Ectodermal cell (in vitro differentiated cells): Measurements from ENCODE around the gene GDPD3.

ENCODE experiments used
- H3K27ac ChIP-seq: 2 replicates; pipeline ENCODE4 v1.7.0; 2013; ENCODE audit warnings: mild to moderate bottlenecking, low read depth, low read length; ENCODE audit not compliant: insufficient read depth, poor library complexity, severe bottlenecking
- H3K27me3 ChIP-seq: 2 replicates; pipeline ENCODE4 v1.7.0; 2013; ENCODE audit warnings: mild to moderate bottlenecking, low read length; ENCODE audit not compliant: insufficient read depth, control insufficient read depth, poor library complexity, severe bottlenecking
- H3K36me3 ChIP-seq: one replicate; pipeline ENCODE4 v1.7.0; 2013; ENCODE audit warnings: low read length; ENCODE audit not compliant: control insufficient read depth, insufficient read depth
- H3K4me1 ChIP-seq: one replicate; pipeline ENCODE4 v1.7.0; 2013; ENCODE audit warnings: low read length; ENCODE audit not compliant: control insufficient read depth, insufficient read depth
- H3K4me3 ChIP-seq: 2 replicates; pipeline ENCODE4 v1.7.0; 2013; ENCODE audit warnings: low read depth, low read length, control low read depth; ENCODE audit not compliant: insufficient read depth
- H3K9me3 ChIP-seq: 2 replicates; pipeline ENCODE4 v1.7.0; 2013; ENCODE audit warnings: mild to moderate bottlenecking, low read length, moderate library complexity; ENCODE audit not compliant: control insufficient read depth
- WGBS, 2 experiments: methylation state at CpG; one replicate each; pipeline ENCODE4 v1.1.7; 2013; ENCODE audit warnings: missing lambda C conversion rate in 2 of 2; 5-methylcytosine and 5-hydroxymethylcytosine counted together

Gene GDPD3

DNA sequence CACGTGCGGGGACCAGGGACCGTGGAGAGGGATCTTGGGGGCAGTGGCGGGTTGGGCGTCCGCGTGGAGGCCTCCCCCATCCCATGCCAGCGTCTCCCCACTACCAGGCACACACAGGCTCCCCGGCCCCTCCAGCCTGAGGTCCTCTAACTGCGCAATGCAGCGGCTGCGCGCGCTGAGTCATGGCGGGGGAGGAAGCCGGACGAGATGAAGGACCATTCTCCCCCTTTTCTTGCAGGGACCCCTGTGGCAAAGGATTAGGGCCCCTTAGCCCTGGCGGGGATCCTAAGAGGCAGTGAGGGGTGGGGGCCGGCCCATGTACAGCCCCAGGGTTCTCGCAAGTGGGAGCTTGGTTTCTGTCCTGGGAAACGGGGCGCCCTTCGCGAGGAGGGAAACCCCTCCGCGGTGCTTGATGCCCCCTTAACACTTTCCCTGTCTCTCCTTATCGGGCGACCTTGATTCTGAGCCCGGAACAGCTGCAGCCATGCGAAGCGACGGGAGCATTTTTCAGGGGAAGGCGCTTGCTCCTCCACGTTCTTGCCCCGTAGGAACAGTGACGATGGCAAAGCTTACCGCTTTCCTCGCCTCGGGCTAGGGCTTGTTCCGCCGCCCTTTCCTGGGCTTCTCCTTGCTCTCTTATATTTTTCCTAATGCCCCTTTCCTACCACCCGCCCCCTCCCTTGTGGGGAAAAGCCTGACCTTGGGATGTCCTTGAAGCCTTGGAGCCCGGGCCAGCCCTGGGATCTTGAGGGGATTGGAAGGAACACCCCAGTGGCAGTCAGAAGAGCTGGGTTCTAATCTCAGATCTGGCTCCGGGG, 47.2 kb downstream of the GDPD3 start:
- Histone ChIP-seq H3K27ac (peak overlapping the region; percentile 90), H3K4me1 (peaks cover 29% of the 10 kb centered on the region), H3K9me3 (no peaks in the 10 kb centered on the region), H3K4me3 (peak overlapping the region; percentile 98), H3K36me3 (peaks cover 34% of the 10 kb centered on the region), H3K27me3 (no peaks in the 10 kb centered on the region)
- 2% methylated on average over 44 of the region's 44 CpGs for WGBS, 2 experiments

DNA sequence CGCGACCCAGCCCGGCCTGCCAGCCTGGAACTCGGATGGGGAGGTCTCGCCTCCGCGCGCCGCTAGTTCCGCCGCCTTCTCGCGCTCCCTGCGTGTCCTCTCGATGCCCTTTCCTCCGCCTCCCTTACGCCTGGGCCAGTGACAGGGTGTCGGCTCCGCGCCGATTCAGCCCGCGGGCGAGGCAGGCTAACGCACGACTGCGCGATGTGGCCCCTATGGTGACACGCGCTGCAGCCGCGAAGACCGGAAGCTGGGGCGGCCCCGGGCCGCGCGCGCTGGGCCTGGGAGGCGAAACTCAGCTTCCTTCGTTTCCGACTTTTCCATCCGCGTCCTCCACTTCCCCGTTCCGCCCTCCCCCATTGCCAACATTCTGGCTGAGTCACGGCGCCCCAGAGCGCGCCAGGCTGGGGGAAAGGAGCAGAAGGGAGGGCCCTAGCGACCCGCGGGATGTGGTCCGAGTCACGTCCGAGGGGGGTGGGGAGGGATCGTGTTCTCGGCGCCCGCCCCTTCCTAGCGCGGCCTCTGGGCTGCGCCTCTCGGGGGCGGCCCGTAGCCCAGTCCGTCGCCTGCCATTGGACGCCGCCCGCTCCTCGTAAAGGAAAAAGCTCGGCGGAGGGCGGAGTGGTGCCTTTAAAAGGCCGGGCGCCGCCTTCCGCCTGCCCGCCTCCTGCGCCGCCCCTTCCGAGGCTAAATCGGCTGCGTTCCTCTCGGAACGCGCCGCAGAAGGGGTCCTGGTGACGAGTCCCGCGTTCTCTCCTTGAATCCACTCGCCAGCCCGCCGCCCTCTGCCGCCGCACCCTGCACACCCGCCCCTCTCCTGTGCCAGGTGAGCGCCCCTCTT, 48.0 kb downstream of the GDPD3 start, which contains the start of gene ALDOA:
ALDOA (plus strand) TSS at position 659 of the 841 bp plus-strand sequence. CDS start 1,138 bp downstream, outside the sequence.
- WGBS, 2 experiments = 0% methylated on average over 99 of the region's 99 CpGs
- Histone ChIP-seq H3K4me3 (peak within 1 kb of the TSS; percentile 98), H3K9me3 (no peaks in the 10 kb centered on the region), H3K27ac (peak within 1 kb of the TSS; percentile 90), H3K27me3 (no peaks in the 10 kb centered on the region), H3K4me1 (peaks cover 32% of the 10 kb centered on the region), H3K36me3 (peaks cover 30% of the 10 kb centered on the region)

DNA sequence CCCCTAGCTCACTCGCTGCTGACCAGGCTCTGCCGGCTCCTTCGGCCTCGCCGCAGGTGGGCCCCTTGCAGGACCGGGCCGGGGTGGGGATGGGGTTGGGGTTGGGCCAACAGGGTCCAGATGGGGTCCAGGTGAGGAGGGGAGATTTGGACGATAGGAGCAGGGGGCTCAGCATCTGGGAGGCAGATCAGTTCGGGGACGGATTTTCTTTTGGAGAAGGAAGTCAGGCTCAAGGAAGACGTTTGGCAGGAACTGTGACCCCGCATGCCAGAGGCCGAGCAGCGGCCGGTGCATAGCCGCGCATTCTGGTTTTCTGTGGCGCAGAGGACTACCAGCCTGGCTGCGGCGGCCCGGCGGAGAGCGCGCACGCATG, 48.6 kb downstream of the GDPD3 start:
- peaks cover 32% of the 10 kb centered on the region for H3K4me1 ChIP-seq
- peak overlapping the region; percentile 90 for H3K27ac ChIP-seq
- 0 to 1% methylated on average over 25 of the region's 25 CpGs for WGBS, 2 experiments
- no peaks in the 10 kb centered on the region for H3K9me3 ChIP-seq
- peak overlapping the region; percentile 98 for H3K4me3 ChIP-seq
- H3K27me3 ChIP-seq = no peaks in the 10 kb centered on the region
- peaks cover 24% of the 10 kb centered on the region for H3K36me3 ChIP-seq

DNA sequence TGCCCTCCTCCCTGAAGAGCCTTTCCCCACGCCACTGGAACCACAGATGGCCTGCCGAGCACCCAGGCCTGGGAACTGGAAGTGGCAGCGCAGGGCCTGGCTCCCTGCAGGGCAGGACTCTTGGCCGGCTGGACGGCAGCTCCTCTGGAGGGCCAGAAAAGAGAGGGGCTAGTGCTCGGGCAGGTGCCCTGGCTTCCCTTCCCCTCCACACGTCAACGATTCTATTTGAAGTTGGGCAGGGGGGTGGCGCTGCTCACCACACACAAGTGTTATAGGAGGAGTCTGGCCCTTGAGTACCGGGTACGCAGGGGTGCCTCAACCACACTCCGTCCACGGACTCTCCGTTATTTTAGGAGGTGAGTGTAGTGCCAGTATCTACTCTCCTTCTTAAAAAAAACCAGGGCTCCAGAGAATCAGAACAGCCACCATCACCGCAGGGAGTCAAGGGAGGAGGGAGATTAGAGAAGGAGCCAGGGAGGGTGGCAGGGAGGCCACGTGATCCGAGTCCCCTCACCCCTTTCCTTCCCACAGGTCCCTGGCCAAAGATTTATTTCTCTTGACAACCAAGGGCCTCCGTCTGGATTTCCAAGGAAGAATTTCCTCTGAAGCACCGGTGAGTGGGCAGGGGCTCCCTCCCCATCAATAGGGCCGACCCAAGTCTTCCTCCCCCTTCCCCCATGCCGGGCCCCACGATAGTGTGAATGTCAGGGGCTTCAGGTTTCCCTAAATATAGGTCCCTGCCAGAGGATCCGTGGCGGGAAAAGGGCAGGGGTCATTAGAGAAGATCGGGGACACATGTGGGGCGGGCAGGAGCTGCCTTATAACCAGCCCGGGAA, 49.2 kb downstream of the GDPD3 start:
- WGBS, 2 experiments = 2% methylated on average over 24 to 27 of the region's 27 CpGs
- Histone ChIP-seq H3K36me3 (peaks cover 18% of the 10 kb centered on the region), H3K4me3 (peak overlapping the region; percentile 98)

DNA sequence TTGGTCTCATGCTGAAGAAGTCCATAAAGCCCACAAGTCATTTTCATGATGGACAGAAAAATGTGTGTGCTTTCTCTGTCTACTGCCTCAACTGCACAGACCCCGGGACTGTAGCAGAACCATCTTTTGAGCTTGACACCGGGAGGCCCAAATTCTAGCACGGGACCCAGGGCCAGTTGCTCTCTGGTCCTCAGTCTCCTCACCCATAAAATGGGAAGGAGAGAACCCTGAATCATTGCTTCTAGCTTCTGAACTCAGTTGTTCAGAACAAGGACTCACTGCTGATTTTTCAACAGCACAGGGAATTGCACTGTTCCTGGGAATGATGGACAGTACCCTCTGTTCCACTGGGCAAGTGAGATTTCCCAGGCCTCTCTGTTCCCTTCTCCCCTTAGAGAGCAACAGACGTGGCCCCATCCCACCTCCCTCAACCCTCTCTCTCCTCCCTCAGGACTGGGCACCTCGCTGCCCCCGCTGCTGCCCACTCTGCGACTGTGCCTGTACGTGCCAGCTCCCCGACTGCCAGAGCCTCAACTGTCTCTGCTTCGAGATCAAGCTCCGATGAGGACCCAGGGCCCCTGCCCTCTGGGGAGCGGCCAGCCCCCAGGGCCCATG, 50.0 kb downstream of the GDPD3 start:
- Histone ChIP-seq H3K4me3 (peak overlapping the region; percentile 98), H3K4me1 (peaks cover 32% of the 10 kb centered on the region), H3K27me3 (no peaks in the 10 kb centered on the region), H3K36me3 (peaks cover 10% of the 10 kb centered on the region), H3K9me3 (no peaks in the 10 kb centered on the region), H3K27ac (peak overlapping the region; percentile 26)
- 63% methylated on average over 12 of the region's 12 CpGs for WGBS, 2 experiments

More for the DNA sequence above, 49.2 kb downstream of the GDPD3 start:
- H3K4me1 ChIP-seq = peaks cover 32% of the 10 kb centered on the region
- no peaks in the 10 kb centered on the region for H3K27me3 ChIP-seq
- no peaks in the 10 kb centered on the region for H3K9me3 ChIP-seq
- H3K27ac ChIP-seq = peak overlapping the region; percentile 90

DNA sequence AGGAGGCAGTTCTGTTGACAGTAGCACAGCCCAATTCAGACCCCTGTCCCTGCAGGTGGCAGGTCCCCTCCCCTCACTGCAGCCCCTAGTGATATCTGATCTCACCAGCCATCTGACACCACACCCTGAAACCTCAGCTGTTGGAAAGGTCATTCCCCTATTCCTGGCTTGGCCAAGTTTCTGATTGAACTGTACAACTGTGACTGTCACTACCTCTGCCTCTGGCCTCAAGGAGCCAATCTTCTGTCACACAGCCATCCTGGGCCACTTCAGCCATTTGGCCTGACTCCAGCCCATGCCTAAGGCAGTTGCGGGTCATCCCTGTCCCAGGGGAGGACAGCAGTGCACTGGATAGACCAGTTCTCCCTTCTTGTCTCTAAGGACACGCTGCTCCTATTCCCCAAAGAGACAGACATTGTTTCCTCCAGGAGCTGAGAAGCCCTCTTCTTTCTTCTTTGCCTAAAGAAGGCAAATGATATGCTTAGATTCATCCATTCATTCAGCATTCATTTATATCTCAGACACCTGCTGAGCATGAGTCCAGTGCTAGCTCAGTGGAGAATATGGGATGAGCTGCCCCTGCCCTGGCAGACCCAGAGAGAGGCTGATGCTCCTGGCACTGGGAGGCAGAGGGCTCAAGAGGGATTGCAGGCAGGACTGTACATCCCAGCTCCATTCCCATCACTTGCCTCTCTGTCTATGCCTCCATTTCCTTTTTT, 52.3 kb downstream of the GDPD3 start:
- Histone ChIP-seq H3K27me3 (no peaks in the 10 kb centered on the region), H3K27ac (no peak overlapping the region), H3K9me3 (no peaks in the 10 kb centered on the region), H3K4me3 (no peak overlapping the region), H3K36me3 (no peaks in the 10 kb centered on the region), H3K4me1 (peaks cover 18% of the 10 kb centered on the region)
- WGBS, 2 experiments = 83 to 84% methylated on average over 2 of the region's 2 CpGs

DNA sequence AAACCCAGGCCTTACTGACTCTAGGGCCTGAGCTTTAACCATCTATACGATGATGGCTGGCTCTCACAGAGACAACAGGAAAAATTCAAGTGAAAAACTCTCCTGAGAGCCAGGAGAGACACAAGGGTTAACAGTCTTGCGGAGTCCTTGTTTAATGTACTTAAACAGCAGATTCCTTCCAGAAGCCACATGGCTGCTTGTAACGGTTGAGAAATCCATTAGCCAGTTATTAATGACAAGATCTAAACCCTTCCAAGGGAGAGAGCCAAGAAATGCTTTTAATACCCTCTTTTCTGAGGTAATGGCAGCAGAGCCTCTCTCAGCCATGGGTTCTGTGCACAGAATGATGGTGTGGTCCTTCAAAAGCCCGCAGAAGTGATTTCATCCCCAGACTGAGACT, 53.0 kb downstream of the GDPD3 start:
- 78 to 88% methylated on average over 4 of the region's 4 CpGs for WGBS, 2 experiments
- Histone ChIP-seq H3K9me3 (no peaks in the 10 kb centered on the region), H3K4me1 (peaks cover 18% of the 10 kb centered on the region), H3K27me3 (no peaks in the 10 kb centered on the region), H3K27ac (no peak overlapping the region), H3K36me3 (no peaks in the 10 kb centered on the region), H3K4me3 (no peak overlapping the region)

DNA sequence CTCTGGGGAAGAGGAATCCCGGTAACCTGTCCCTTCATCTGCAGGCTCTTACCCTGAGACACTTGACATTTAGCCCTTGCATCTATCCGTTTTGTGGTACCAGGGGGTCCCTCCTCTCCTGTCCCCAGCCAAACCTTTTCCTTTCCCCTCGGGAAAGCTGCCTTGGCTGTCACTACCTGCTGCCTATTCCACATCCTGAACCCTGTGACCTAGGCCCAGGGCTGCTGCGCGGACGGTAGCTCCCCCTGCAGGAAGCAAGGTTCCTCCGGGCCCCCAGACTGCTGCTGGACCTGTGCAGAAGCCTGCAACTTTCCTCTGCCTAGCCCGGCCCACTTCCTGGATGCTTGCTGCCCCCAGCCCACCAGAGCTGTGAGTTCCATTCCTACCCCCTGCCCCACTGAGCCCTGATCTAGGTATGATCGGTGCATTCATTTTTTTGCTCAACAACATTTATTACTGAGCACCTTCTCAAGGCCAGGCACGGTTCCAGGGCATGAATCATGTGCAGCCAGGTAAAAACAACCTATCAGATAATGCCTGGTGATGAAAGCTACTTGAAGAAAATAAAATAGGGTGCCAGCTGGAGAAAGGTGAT, 58.3 kb downstream of the GDPD3 start:
- WGBS, 2 experiments = 32 to 34% methylated on average over 10 of the region's 10 CpGs
- Histone ChIP-seq H3K36me3 (no peaks in the 10 kb centered on the region), H3K27me3 (no peaks in the 10 kb centered on the region), H3K9me3 (no peaks in the 10 kb centered on the region), H3K4me1 (no peaks in the 10 kb centered on the region), H3K27ac (no peak overlapping the region), H3K4me3 (no peak overlapping the region)
